ENCODE results near the gene SDSL. TPM values are rescaled to one million over a fixed set of nuclear protein-coding genes. Genes with fewer than 3 reads are reported as not detected.

Gene SDSL
- total and polyA plus RNA-seq, 2 of the 13 experiments (the other 11 are each of a cell fraction or from before 2014, with no cell fraction given), result 1.2 to 1.7 TPM

GRCh38 chr12:113469224-113469948, 47.2 kb downstream of the SDSL start (continued):
- no peak for TF ChIP-seq NR0B2 (CRISPR knock-in tag; IDR thresholded peaks at IDR 0.05)
- no peak for TF ChIP-seq NFIB (CRISPR knock-in tag; IDR thresholded peaks at IDR 0.05; ENCODE audit: borderline replicate concordance)
- no peak for TF ChIP-seq ZBTB44 (CRISPR knock-in tag; IDR thresholded peaks at IDR 0.05)
- TF ChIP-seq ZNF431 (CRISPR knock-in tag; IDR thresholded peaks at IDR 0.05; ENCODE audit: borderline replicate concordance, low read depth), result no peak
- TF ChIP-seq ESRRA (CRISPR knock-in tag; IDR thresholded peaks at IDR 0.05; ENCODE audit: low read depth), result no peak
- no peak for TF ChIP-seq ZNF337 (CRISPR knock-in tag; IDR thresholded peaks at IDR 0.05; ENCODE audit: borderline replicate concordance, low read depth)
- TF ChIP-seq ATRX (CRISPR knock-in tag; IDR thresholded peaks at IDR 0.05; ENCODE audit: borderline replicate concordance), result no peak
- no peak for TF ChIP-seq STAT6 (CRISPR knock-in tag; IDR thresholded peaks at IDR 0.05; ENCODE audit: borderline replicate concordance)
- no peak for TF ChIP-seq ATF3 (CRISPR knock-in tag; IDR thresholded peaks at IDR 0.05)
- no peak for TF ChIP-seq NPAS2 (CRISPR knock-in tag; IDR thresholded peaks at IDR 0.05; ENCODE audit: borderline replicate concordance)
